OCI-LY3 (cell line): ENCODE measurements around the gene DTD1.
A peak's percentile ranks its signal among the peaks of the same experiment; 100 is the strongest.

Source experiments
- H2AFZ ChIP-seq: fragments of 200-600, 300-600 bp; shearing (Covaris generic); 2 replicates; pipeline ENCODE4 v1.6.0; 2014; ENCODE audit warnings: antibody characterized with exemption, low read depth, low read length
- H3K27ac ChIP-seq: fragments of 200-600, 300-600 bp; sonication (generic); 2 replicates; pipeline ENCODE4 v1.5.1; 2014; ENCODE audit warnings: mild to moderate bottlenecking, low read length, moderate library complexity, mixed read lengths
- H3K27me3 ChIP-seq: fragments of 200-600, 300-600 bp; sonication (generic); 2 replicates; pipeline ENCODE4 v1.6.1; 2014; ENCODE audit warnings: low read depth, low read length, mixed read lengths
- H3K36me3 ChIP-seq: fragments of 200-600, 300-600 bp; sonication (generic); replicated peaks from 2 replicates; pipeline ENCODE3; 2014; ENCODE audit warnings: low read depth, low read length, mixed read lengths
- H3K4me1 ChIP-seq: fragments of 300-600, 200-600 bp; sonication (generic); 2 replicates; pipeline ENCODE4 v1.6.1; 2014; ENCODE audit warnings: low read length, mixed read lengths
- H3K4me2 ChIP-seq: fragments of 200-600, 300-600 bp; sonication (generic); 2 replicates; pipeline ENCODE4 v1.6.1; 2014; ENCODE audit warnings: low read length, mixed read lengths
- H3K4me3 ChIP-seq: fragments of 300-600, 200-600 bp; sonication (generic); 2 replicates; pipeline ENCODE4 v1.5.1; 2014; ENCODE audit warnings: antibody characterized with exemption, mild to moderate bottlenecking, low read length, moderate library complexity
- H3K79me2 ChIP-seq: fragments of 300-600, 200-600 bp; shearing (Covaris generic); 2 replicates; pipeline ENCODE4 v1.6.1; 2014; ENCODE audit warnings: mild to moderate bottlenecking, low read length, mixed read lengths
- H3K9ac ChIP-seq: fragments of 300-600, 200-600 bp; shearing (Covaris generic); 2 replicates; pipeline ENCODE4 v1.6.0; 2014; ENCODE audit warnings: mild to moderate bottlenecking, low read length, moderate library complexity
- H3K9me3 ChIP-seq: fragments of 200-600, 300-600 bp; shearing (Covaris generic); 2 replicates; pipeline ENCODE4 v1.6.1; 2014; ENCODE audit warnings: low read length, mixed read lengths; ENCODE audit not compliant: insufficient read depth
- H4K20me1 ChIP-seq: fragments of 200-600, 300-600 bp; sonication (generic); 2 replicates; pipeline ENCODE4 v1.6.1; 2016; ENCODE audit warnings: low read length, mixed read lengths; ENCODE audit not compliant: insufficient read depth
- CTCF ChIP-seq: fragments of 200-600, 300-600 bp; sonication (generic); IDR thresholded peaks from 2 replicates; pipeline ENCODE4 v1.5.1; 2014; ENCODE audit warnings: antibody characterized with exemption, low read length, low read depth
- EZH2phosphoT487 ChIP-seq: fragments of 200-600 bp; shearing (Covaris generic); IDR thresholded peaks from 2 replicates; pipeline ENCODE4 v1.6.1; 2018; ENCODE audit warnings: antibody characterized with exemption, mixed run types, low read depth

The DTD1 gene

DNA sequence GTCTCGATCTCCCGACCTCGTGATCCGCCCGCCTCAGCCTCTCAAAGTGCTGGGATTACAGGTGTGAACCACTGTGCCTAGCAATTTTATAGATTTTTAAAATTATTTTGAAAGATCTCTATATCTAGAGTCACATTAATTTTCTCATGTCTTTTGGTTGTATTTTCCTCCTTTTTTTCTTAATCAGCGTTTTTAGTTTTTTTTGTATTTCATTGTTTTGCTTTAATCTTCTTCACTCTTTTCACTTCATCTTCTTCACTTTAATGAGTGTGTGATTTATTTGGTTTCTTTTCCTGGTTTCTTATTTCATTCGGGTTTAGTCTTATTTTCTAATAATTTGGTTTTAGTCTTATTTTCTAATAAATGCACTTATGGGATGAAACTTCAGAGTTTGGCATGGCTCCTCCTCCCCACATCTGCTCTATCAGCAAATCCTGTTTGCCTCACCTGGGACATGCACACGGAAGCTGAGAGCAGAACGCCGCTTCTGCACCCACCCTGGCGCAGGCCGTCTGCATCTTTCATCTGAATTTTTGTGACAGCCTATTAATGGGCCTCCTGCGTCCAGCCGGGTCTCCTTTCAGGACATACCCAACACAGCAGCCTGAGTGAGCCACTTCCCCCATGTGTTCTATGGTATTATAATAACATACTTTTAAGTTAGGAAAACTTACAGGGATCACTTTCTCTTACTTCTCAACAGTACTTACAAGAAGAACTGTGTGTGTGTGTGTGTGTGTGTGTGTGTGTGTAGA is 35.5 kb downstream of the DTD1 start:
- H3K4me1 ChIP-seq, result no peaks in the 10 kb centered on the region
- H2AFZ ChIP-seq, result no peak overlapping the region
- H3K4me2 ChIP-seq, result no peak overlapping the region
- H3K79me2 ChIP-seq, result no peaks in the 10 kb centered on the region
- H3K4me3 ChIP-seq, result no peak overlapping the region
- H3K9ac ChIP-seq, result no peak overlapping the region
- peaks cover 3% of the 10 kb centered on the region; the same call in 1 of the 2 replicates for H4K20me1 ChIP-seq
- no peak overlapping the region for H3K27ac ChIP-seq
- H3K36me3 ChIP-seq, result no peaks in the 10 kb centered on the region
- H3K9me3 ChIP-seq, result no peaks in the 10 kb centered on the region
- TF ChIP-seq CTCF (no peak), EZH2phosphoT487 (no peak)
- H3K27me3 ChIP-seq, result no peaks in the 10 kb centered on the region

- Histone ChIP-seq H3K4me2 (no peak overlapping the region), H3K36me3 (no peaks in the 10 kb centered on the region), H3K27me3 (no peaks in the 10 kb centered on the region), H2AFZ (no peak overlapping the region), H3K9ac (no peak overlapping the region), H4K20me1 (peaks cover 3% of the 10 kb centered on the region; the same call in 1 of the 2 replicates), H3K4me3 (no peak overlapping the region), H3K4me1 (no peaks in the 10 kb centered on the region), H3K9me3 (no peaks in the 10 kb centered on the region), H3K79me2 (no peaks in the 10 kb centered on the region), H3K27ac (no peak overlapping the region)
- TF ChIP-seq CTCF, result no peak
- no peak for TF ChIP-seq EZH2phosphoT487
Measured at GRCh38 chr20:18624948-18625347, 37.1 kb downstream of the DTD1 start.

GRCh38 chr20:18625907-18626655 is 38.2 kb downstream of the DTD1 start:
- Histone ChIP-seq H3K4me3 (no peak overlapping the region), H3K27me3 (no peaks in the 10 kb centered on the region), H4K20me1 (peaks cover 3% of the 10 kb centered on the region; the same call in 1 of the 2 replicates), H3K4me2 (no peak overlapping the region), H3K27ac (no peak overlapping the region), H3K4me1 (no peaks in the 10 kb centered on the region), H3K79me2 (no peaks in the 10 kb centered on the region), H2AFZ (no peak overlapping the region), H3K9me3 (no peaks in the 10 kb centered on the region), H3K9ac (no peak overlapping the region), H3K36me3 (no peaks in the 10 kb centered on the region)
- no peak for TF ChIP-seq EZH2phosphoT487
- TF ChIP-seq CTCF, result no peak

DNA sequence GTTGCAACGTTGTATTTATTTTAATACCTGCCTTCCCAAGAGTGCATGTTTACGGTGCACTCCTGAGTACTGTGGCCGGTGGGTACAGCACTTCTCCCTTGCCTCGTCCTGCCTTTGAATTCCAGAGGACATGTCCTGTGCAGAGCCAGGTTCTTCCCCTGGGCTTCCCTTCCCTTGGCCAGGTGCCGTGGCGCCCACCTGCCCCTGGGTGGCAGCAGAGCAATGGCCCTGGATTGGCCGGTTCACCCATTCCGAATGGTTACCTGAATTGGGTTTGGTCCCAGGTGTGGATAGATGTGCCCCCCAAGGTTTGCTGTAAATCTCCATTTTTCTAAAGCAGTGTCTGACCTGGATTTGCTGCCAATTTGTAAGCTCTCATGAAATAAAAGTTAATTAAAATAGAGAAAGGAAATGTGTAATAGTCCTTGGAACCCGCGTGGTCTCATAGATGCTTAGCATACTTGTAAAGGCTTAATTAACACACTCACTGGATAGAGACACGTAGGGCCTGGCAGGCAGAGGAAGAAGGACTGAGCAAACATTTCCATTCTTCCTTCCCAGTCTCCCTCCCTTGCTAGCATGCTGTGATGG is 40.6 kb downstream of the DTD1 start:
- TF ChIP-seq CTCF, result peak; percentile 71
- no peak for TF ChIP-seq EZH2phosphoT487
- Histone ChIP-seq H3K9me3 (no peaks in the 10 kb centered on the region), H2AFZ (no peak overlapping the region), H3K4me3 (no peak overlapping the region), H3K27me3 (no peaks in the 10 kb centered on the region), H3K27ac (no peak overlapping the region), H3K79me2 (no peaks in the 10 kb centered on the region), H3K4me2 (no peak overlapping the region), H3K9ac (no peak overlapping the region), H3K36me3 (no peaks in the 10 kb centered on the region), H4K20me1 (peaks cover 3% of the 10 kb centered on the region; the same call in 1 of the 2 replicates), H3K4me1 (no peaks in the 10 kb centered on the region)
